Nephron progenitor cell (in vitro differentiated cells): ENCODE results near the gene OR5A1.

Experiments
- DNase-seq: peaks from one replicate; pipeline ENCODE4 v3.0.0; 2021
- H3K27ac Mint-ChIP-seq: 2 replicates; pipeline ENCODE4 v1.8.0; 2021; ENCODE audit warnings: mild to moderate bottlenecking, moderate library complexity, mixed read lengths
- H3K27me3 Mint-ChIP-seq: 2 replicates; pipeline ENCODE4 v1.8.0; 2021; ENCODE audit warnings: mild to moderate bottlenecking, low read depth, mixed read lengths; ENCODE audit not compliant: poor library complexity
- H3K36me3 Mint-ChIP-seq: 2 replicates; pipeline ENCODE4 v1.8.0; 2021; ENCODE audit warnings: low read depth, mixed read lengths
- H3K4me1 Mint-ChIP-seq: 2 replicates; pipeline ENCODE4 v1.8.0; 2021; ENCODE audit warnings: mixed read lengths
- H3K4me3 Mint-ChIP-seq: 2 replicates; pipeline ENCODE4 v1.8.0; 2021; ENCODE audit warnings: mild to moderate bottlenecking, moderate library complexity, mixed read lengths
- H3K9me3 Mint-ChIP-seq: 2 replicates; pipeline ENCODE4 v1.8.0; 2021; ENCODE audit warnings: mild to moderate bottlenecking, moderate library complexity, mixed read lengths
- CTCF ChIP-seq: fragments of 200-600 bp; sonication (generic); IDR thresholded peaks from 2 replicates; pipeline ENCODE4 v1.5.0; 2021; ENCODE audit warnings: antibody characterized with exemption

Gene OR5A1

GRCh38 chr11:59456661-59457060, 20.4 kb downstream of the OR5A1 start, which contains the start of gene OR4D6:
TSS of gene OR4D6 (plus strand) at chr11:59456961. CDS start at chr11:59456961, 0 bp downstream.
- DNase-seq: no peak
- Mint-ChIP-seq H3K4me1 (no peaks in the 10 kb centered on the region), H3K36me3 (no peaks in the 10 kb centered on the region), H3K4me3 (no peak within 1 kb of the TSS), H3K27me3 (no peaks in the 10 kb centered on the region), H3K9me3 (no peaks in the 10 kb centered on the region), H3K27ac (no peak within 1 kb of the TSS)
- TF ChIP-seq CTCF: no peak

- H3K4me3 Mint-ChIP-seq: no peak overlapping the region
- peaks cover 4% of the 10 kb centered on the region for H3K9me3 Mint-ChIP-seq
- H3K27me3 Mint-ChIP-seq: no peaks in the 10 kb centered on the region
- no peaks in the 10 kb centered on the region for H3K36me3 Mint-ChIP-seq
- TF ChIP-seq CTCF: no peak
- H3K4me1 Mint-ChIP-seq: no peaks in the 10 kb centered on the region
- H3K27ac Mint-ChIP-seq: no peak overlapping the region
- no peak for DNase-seq
Measured at GRCh38 chr11:59459916-59460315, 23.6 kb downstream of the OR5A1 start.

GRCh38 chr11:59463190-59463641, 26.9 kb downstream of the OR5A1 start:
- no peaks in the 10 kb centered on the region for H3K36me3 Mint-ChIP-seq
- H3K4me3 Mint-ChIP-seq: no peak overlapping the region
- peaks cover 8% of the 10 kb centered on the region for H3K9me3 Mint-ChIP-seq
- H3K27ac Mint-ChIP-seq: no peak overlapping the region
- H3K4me1 Mint-ChIP-seq: no peaks in the 10 kb centered on the region
- H3K27me3 Mint-ChIP-seq: no peaks in the 10 kb centered on the region
- no peak for DNase-seq
- no peak for TF ChIP-seq CTCF

- Mint-ChIP-seq H3K4me3 (no peak within 1 kb of the TSS), H3K4me1 (no peaks in the 10 kb centered on the region), H3K9me3 (no peaks in the 10 kb centered on the region), H3K27me3 (peaks cover 4% of the 10 kb centered on the region), H3K27ac (no peak within 1 kb of the TSS), H3K36me3 (no peaks in the 10 kb centered on the region)
- DNase-seq: no peak
- TF ChIP-seq CTCF: no peak
Measured at GRCh38 chr11:59473015-59473414, 36.7 kb downstream of the OR5A1 start, which contains the start of gene OR4D10. TSS of gene OR4D10 (plus strand) at chr11:59473315. CDS start at chr11:59477430, 4,115 bp downstream.

GRCh38 chr11:59475176-59475575, 38.9 kb downstream of the OR5A1 start:
- TF ChIP-seq CTCF: no peak
- Mint-ChIP-seq H3K4me1 (no peaks in the 10 kb centered on the region), H3K9me3 (no peaks in the 10 kb centered on the region), H3K4me3 (no peak overlapping the region), H3K27me3 (peaks cover 4% of the 10 kb centered on the region), H3K36me3 (no peaks in the 10 kb centered on the region), H3K27ac (no peak overlapping the region)
- no peak for DNase-seq

- Mint-ChIP-seq H3K4me3 (no peak overlapping the region), H3K27ac (no peak overlapping the region)
- TF ChIP-seq CTCF: no peak
Measured at GRCh38 chr11:59479906-59480305, 43.6 kb downstream of the OR5A1 start.

More at GRCh38 chr11:59479906-59480305, 43.6 kb downstream of the OR5A1 start:
- Mint-ChIP-seq H3K9me3 (no peaks in the 10 kb centered on the region), H3K36me3 (no peaks in the 10 kb centered on the region), H3K27me3 (no peaks in the 10 kb centered on the region), H3K4me1 (no peaks in the 10 kb centered on the region)
- DNase-seq: no peak
